HepG2 (cell line): ENCODE data around the gene HHIPL2. TPM values are rescaled to one million over a fixed set of nuclear protein-coding genes. Genes with fewer than 3 reads are reported as not detected.

Experiments
- ATAC-seq: fragments of 200-7000 bp; cut with Tn5 transposase; 3 replicates; pipeline ENCODE4 v1.9.1; 2020; ENCODE audit warnings: mild to moderate bottlenecking, moderate library complexity
- BruUV-seq: library from RNA; stranded (reverse); fragments of 400-500 nt; replicated peaks from 2 replicates; lab custom pipeline; 2021; lab: Mats Ljungman, UMichigan
- CTCF ChIA-PET: fragments of 300-600 bp; formaldehyde crosslinking; extraction: SDS; loops from one replicate; lab custom pipeline; 2021; ENCODE audit warnings: low total read pairs, inconsistent platforms, low intra/inter-chr PET ratio; lab: Yijun Ruan, JAX
- POLR2A ChIA-PET: fragments of 350-600 bp; sonication (Branson Sonifier 250); formaldehyde crosslinking; loops from one replicate; lab custom pipeline; 2020; ENCODE audit warnings: antibody characterized with exemption, inconsistent platforms; lab: Yijun Ruan, JAX
- DNase-seq: peaks from one replicate; pipeline ENCODE4 v3.0.0-alpha.2; 2015; ENCODE audit warnings: low spot score
- FAIRE-seq: peaks from 3 replicates; lab custom pipeline; 2011; peaks lifted over from hg19 to GRCh38; lab: Jason Lieb, UNC
- H2AFZ ChIP-seq: one replicate; pipeline ENCODE4 v1.6.1; 2011; ENCODE audit warnings: low read length, inconsistent platforms
- H3K27ac ChIP-seq: fragments of 300-600 bp; 3 replicates; pipeline ENCODE4 v1.8.0; 2011; ENCODE audit warnings: mixed run types, mild to moderate bottlenecking, mixed read lengths, low read length, inconsistent platforms; ENCODE audit not compliant: insufficient read depth; ENCODE audit errors: extremely low read length
- H3K27me3 ChIP-seq, 2 experiments: fragments of 200-600 bp in 1 of 2; 2 replicates in 1 of 2; 3 replicates in 1 of 2; pipeline versions ENCODE4 v1.6.0 to v1.8.0; 2011; ENCODE audit warnings: low read length in 2 of 2, mild to moderate bottlenecking in 2 of 2, moderate library complexity in 2 of 2, inconsistent platforms in 1 of 2; ENCODE audit not compliant: insufficient read depth in 2 of 2, control insufficient read depth in 1 of 2
- H3K36me3 ChIP-seq, 2 experiments: fragments of 200-600 bp in 1 of 2; replicated peaks in 1 of 2; 2 replicates in 1 of 2; 3 replicates in 1 of 2; pipeline versions ENCODE4 v1.5.1 to v1.8.0; 2011; ENCODE audit warnings: low read length in 2 of 2, inconsistent platforms in 1 of 2; ENCODE audit not compliant: insufficient read depth in 2 of 2, control insufficient read depth in 1 of 2
- H3K4me1 ChIP-seq: 2 replicates; pipeline ENCODE4 v1.5.1; 2012; ENCODE audit warnings: low read length, inconsistent platforms; ENCODE audit not compliant: insufficient read depth
- H3K4me2 ChIP-seq: 2 replicates; pipeline ENCODE4 v1.6.0; 2011; ENCODE audit warnings: low read depth, low read length, inconsistent platforms
- H3K4me3 ChIP-seq, 3 experiments: fragments of 200-600 bp in 1 of 3; sonication (generic), shearing (Covaris generic) in 1 of 3; replicated peaks in 1 of 3; 2 replicates each; pipeline ENCODE4 v1.5.1; 2011 to 2016; ENCODE audit warnings: low read length in 3 of 3, inconsistent platforms in 2 of 3, low read depth in 2 of 3, mild to moderate bottlenecking in 2 of 3, control low read depth in 1 of 3, mixed read lengths in 1 of 3; ENCODE audit not compliant: insufficient read depth in 1 of 3
- H3K79me2 ChIP-seq: one replicate; pipeline ENCODE4 v1.6.1; 2011; ENCODE audit warnings: low read length, inconsistent platforms; ENCODE audit not compliant: insufficient read depth
- H3K9ac ChIP-seq: 2 replicates; pipeline ENCODE4 v1.6.0; 2011; ENCODE audit warnings: mild to moderate bottlenecking, low read depth, low read length, inconsistent platforms; ENCODE audit not compliant: insufficient read depth
- H3K9me3 ChIP-seq: 2 replicates; pipeline ENCODE4 v1.5.1; 2012; ENCODE audit warnings: mild to moderate bottlenecking, low read length
- H4K20me1 ChIP-seq: 2 replicates; pipeline ENCODE4 v1.6.0; 2011; ENCODE audit warnings: inconsistent platforms, mild to moderate bottlenecking, low read length, moderate library complexity; ENCODE audit not compliant: insufficient read depth
- ATF1 ChIP-seq: IDR thresholded peaks from 2 replicates; pipeline ENCODE4 v1.6.1; 2016; ENCODE audit warnings: mild to moderate bottlenecking, control low read depth
- CREM ChIP-seq, 2 experiments: sonication (generic) in 1 of 2; formaldehyde crosslinking in 1 of 2; IDR thresholded peaks; 2 replicates each; pipeline versions ENCODE4 v1.4.0 to v1.6.1; 2016 to 2020; ENCODE audit warnings: antibody characterized with exemption in 1 of 2, mild to moderate bottlenecking in 1 of 2, missing genetic modification reagents in 1 of 2
- DR1 ChIP-seq: sonication (generic); formaldehyde crosslinking; IDR thresholded peaks from 2 replicates; pipeline ENCODE4 v1.8.0; 2021; ENCODE audit warnings: mild to moderate bottlenecking, missing genetic modification reagents, inconsistent platforms
- HDAC6 ChIP-seq: fragments of 200-600 bp; sonication (generic); IDR thresholded peaks from 2 replicates; pipeline ENCODE4 v1.7.0; 2017; ENCODE audit warnings: mild to moderate bottlenecking, antibody characterized with exemption, low read length, low read depth
- SRSF1 ChIP-seq: fragments of 200-400 bp; formaldehyde crosslinking; optimal IDR thresholded peaks from 2 replicates; pipeline ENCODE3; 2017; ENCODE audit warnings: mild to moderate bottlenecking, low read depth, low read length, moderate library complexity
- TRIM24 ChIP-seq: sonication (generic); formaldehyde crosslinking; IDR thresholded peaks from 2 replicates; pipeline ENCODE4 v1.8.0; 2022; ENCODE audit warnings: mild to moderate bottlenecking, missing genetic modification reagents
- ZNF34 ChIP-seq: sonication (generic); formaldehyde crosslinking; IDR thresholded peaks from 2 replicates; pipeline ENCODE4 v1.4.0; 2020; ENCODE audit warnings: mild to moderate bottlenecking, missing genetic modification reagents, borderline replicate concordance
- ZNF724P ChIP-seq: sonication (generic); formaldehyde crosslinking; IDR thresholded peaks from 2 replicates; pipeline ENCODE4 v1.8.0; 2022; ENCODE audit warnings: missing genetic modification reagents, borderline replicate concordance
- WGBS: methylation state at CpG from one replicate; pipeline ENCODE4 v1.1.6; 2017; ENCODE audit warnings: low lambda C conversion rate; 5-methylcytosine and 5-hydroxymethylcytosine counted together
- in situ Hi-C: cut with HindIII; loops from 2 replicates; pipeline ENCODE4 v1.10.0; 2017; ENCODE audit warnings: low pct_unique_long_range_greater_than_20kb; ENCODE audit not compliant: extremely low pct_ligation_motif_present
- intact Hi-C: fragments of 100-400 bp; cut with micrococcal nuclease; formaldehyde crosslinking; loops from one replicate; pipeline ENCODE4 v1.10.0; 2022; ENCODE audit not compliant: unreplicated experiment
- polyA plus RNA-seq, 8 experiments: library from polyadenylated mRNA; depleted of rRNA in 3 of 8; stranded (reverse) in 7 of 8; unstranded in 1 of 8; fragments of >200 nt; fragmentation: Illumina TruSeq in 4 of 8; extraction: Trizol in 4 of 8; gene quantifications; 2 replicates each; pipeline versions ENCODE4 v1.2.1 to v1.2.3, GENCODE V29; 2011 to 2016; ENCODE audit warnings: low read depth in 4 of 8, missing spikeins in 1 of 8, mixed read lengths in 1 of 8; ENCODE audit not compliant: insufficient read depth in 1 of 8
- total RNA-seq, 5 experiments: library from RNA; depleted of rRNA; stranded (reverse); fragments of >200 nt; fragmentation: Illumina TruSeq; extraction: Trizol; gene quantifications; 2 replicates each; pipeline ENCODE4 v1.2.3, GENCODE V29; 2016; ENCODE audit warnings: low read depth in 1 of 5
- TF ChIP-seq, protein P1 (sequence below): sonication (generic); formaldehyde crosslinking; IDR thresholded peaks from 2 replicates; pipeline ENCODE4 v1.4.0; 2020; ENCODE audit warnings: mild to moderate bottlenecking, missing genetic modification reagents
- TF ChIP-seq, protein P2 (sequence below): sonication (generic); formaldehyde crosslinking; IDR thresholded peaks from 2 replicates; pipeline ENCODE4 v1.4.0; 2020; ENCODE audit warnings: low read depth, mild to moderate bottlenecking, missing genetic modification reagents

The HHIPL2 gene
- total and polyA plus RNA-seq, 2 of the 13 experiments (the other 11 are each of a cell fraction or from before 2014, with no cell fraction given) = 0.53 to 1.3 TPM

DNA sequence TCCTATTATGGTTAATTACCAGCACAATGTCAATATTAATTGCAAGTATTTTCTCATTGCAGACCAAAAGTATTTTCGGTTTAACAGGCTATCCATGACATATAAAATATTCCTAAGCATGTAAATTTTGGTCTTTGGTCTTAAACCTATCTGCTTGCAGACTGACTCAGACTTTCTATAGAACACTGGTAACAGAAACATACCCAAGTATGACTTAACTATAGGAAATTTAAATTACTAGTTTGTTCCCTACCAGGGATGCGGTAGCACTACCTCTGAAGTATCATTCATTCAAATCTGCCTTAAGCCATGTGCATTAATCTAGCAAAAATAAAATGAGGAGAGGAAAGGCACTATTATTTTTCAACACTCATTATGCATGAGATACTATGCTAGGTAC, 38.9 kb upstream of the HHIPL2 start:
- Histone ChIP-seq H3K9me3 (no peaks in the 10 kb centered on the region), H3K4me3 (no peak overlapping the region), H3K36me3 (peaks cover 0 to 27% of the 10 kb centered on the region in 2 experiments; a peak in 2 of 5 replicates), H3K9ac (no peak overlapping the region), H2AFZ (no peak overlapping the region), H3K79me2 (peaks cover 29% of the 10 kb centered on the region), H3K27me3 (no peaks in the 10 kb centered on the region; a peak in 1 of 5 replicates), H3K27ac (no peak overlapping the region), H3K4me1 (peaks cover 38% of the 10 kb centered on the region), H3K4me2 (no peak overlapping the region), H4K20me1 (no peaks in the 10 kb centered on the region)
- 94% methylated on average over 2 of the region's 2 CpGs for WGBS
- in situ Hi-C loops = no loop called here
- intact Hi-C loops = no loop called here
- TF ChIP-seq HDAC6 (no peak), DR1 (CRISPR knock-in tag) (no peak), TRIM24 (no peak), ZNF34 (CRISPR knock-in tag) (no peak), CREM (IDR thresholded peaks at IDR 0.05) (no peak), CREM (CRISPR knock-in tag; IDR thresholded peaks at IDR 0.05) (no peak), ZNF724P (CRISPR knock-in tag) (no peak), SRSF1 (no peak), ATF1 (CRISPR knock-in tag) (no peak)
- TF ChIP-seq, protein P1, sequence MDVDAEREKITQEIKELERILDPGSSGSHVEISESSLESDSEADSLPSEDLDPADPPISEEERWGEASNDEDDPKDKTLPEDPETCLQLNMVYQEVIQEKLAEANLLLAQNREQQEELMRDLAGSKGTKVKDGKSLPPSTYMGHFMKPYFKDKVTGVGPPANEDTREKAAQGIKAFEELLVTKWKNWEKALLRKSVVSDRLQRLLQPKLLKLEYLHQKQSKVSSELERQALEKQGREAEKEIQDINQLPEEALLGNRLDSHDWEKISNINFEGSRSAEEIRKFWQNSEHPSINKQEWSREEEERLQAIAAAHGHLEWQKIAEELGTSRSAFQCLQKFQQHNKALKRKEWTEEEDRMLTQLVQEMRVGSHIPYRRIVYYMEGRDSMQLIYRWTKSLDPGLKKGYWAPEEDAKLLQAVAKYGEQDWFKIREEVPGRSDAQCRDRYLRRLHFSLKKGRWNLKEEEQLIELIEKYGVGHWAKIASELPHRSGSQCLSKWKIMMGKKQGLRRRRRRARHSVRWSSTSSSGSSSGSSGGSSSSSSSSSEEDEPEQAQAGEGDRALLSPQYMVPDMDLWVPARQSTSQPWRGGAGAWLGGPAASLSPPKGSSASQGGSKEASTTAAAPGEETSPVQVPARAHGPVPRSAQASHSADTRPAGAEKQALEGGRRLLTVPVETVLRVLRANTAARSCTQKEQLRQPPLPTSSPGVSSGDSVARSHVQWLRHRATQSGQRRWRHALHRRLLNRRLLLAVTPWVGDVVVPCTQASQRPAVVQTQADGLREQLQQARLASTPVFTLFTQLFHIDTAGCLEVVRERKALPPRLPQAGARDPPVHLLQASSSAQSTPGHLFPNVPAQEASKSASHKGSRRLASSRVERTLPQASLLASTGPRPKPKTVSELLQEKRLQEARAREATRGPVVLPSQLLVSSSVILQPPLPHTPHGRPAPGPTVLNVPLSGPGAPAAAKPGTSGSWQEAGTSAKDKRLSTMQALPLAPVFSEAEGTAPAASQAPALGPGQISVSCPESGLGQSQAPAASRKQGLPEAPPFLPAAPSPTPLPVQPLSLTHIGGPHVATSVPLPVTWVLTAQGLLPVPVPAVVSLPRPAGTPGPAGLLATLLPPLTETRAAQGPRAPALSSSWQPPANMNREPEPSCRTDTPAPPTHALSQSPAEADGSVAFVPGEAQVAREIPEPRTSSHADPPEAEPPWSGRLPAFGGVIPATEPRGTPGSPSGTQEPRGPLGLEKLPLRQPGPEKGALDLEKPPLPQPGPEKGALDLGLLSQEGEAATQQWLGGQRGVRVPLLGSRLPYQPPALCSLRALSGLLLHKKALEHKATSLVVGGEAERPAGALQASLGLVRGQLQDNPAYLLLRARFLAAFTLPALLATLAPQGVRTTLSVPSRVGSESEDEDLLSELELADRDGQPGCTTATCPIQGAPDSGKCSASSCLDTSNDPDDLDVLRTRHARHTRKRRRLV (CRISPR knock-in tag) = no peak
- TF ChIP-seq, protein P2, sequence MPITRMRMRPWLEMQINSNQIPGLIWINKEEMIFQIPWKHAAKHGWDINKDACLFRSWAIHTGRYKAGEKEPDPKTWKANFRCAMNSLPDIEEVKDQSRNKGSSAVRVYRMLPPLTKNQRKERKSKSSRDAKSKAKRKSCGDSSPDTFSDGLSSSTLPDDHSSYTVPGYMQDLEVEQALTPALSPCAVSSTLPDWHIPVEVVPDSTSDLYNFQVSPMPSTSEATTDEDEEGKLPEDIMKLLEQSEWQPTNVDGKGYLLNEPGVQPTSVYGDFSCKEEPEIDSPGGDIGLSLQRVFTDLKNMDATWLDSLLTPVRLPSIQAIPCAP (CRISPR knock-in tag) = no peak
- CTCF ChIA-PET = no interaction called here
- no peak for DNase-seq
- BruUV-seq = no TSS peak
- no peak for ATAC-seq
- no peak for FAIRE-seq
- POLR2A ChIA-PET = no interaction called here
